GM19438 (cell line): Measurements from ENCODE around the gene TCF7L1.
A peak's percentile ranks its signal among the peaks of the same experiment; 100 is the strongest.

Experiments used
- ATAC-seq: cut with Tn5 transposase; IDR thresholded peaks from one replicate; pipeline ENCODE4 v1.9.1; 2021; ENCODE audit warnings: low read depth; ENCODE audit not compliant: unreplicated experiment

TCF7L1 gene

GRCh38 chr2:85247610-85248009 lies 114.4 kb downstream of the TCF7L1 start:
- ATAC-seq: no peak

- ATAC-seq: no peak
These were observed 115.7 kb downstream of the TCF7L1 start for GRCh38 chr2:85248773-85249509.

- ATAC-seq: no peak
These were observed 116.9 kb downstream of the TCF7L1 start for GRCh38 chr2:85250045-85250444.

GRCh38 chr2:85251070-85251616 lies 118.0 kb downstream of the TCF7L1 start:
- ATAC-seq: no peak

GRCh38 chr2:85253890-85254289 lies 120.7 kb downstream of the TCF7L1 start:
- no peak for ATAC-seq

GRCh38 chr2:85254540-85255300 lies 121.5 kb downstream of the TCF7L1 start:
- no peak for ATAC-seq

GRCh38 chr2:85255456-85255812 lies 122.2 kb downstream of the TCF7L1 start:
- ATAC-seq: no peak

- ATAC-seq: no peak
These were observed 122.8 kb downstream of the TCF7L1 start for GRCh38 chr2:85255813-85256594.

GRCh38 chr2:85257359-85257969 lies 124.3 kb downstream of the TCF7L1 start:
- no peak for ATAC-seq

- no peak for ATAC-seq
These were observed 124.9 kb downstream of the TCF7L1 start for GRCh38 chr2:85257970-85258605.

GRCh38 chr2:85259101-85259590 lies 126.0 kb downstream of the TCF7L1 start:
- ATAC-seq: no peak

GRCh38 chr2:85259879-85260278 lies 126.7 kb downstream of the TCF7L1 start:
- ATAC-seq: no peak

- ATAC-seq: no peak
These were observed 130.4 kb downstream of the TCF7L1 start for GRCh38 chr2:85263591-85263990.

- no peak for ATAC-seq
These were observed 131.3 kb downstream of the TCF7L1 start for GRCh38 chr2:85264471-85264870.

- no peak for ATAC-seq
These were observed 132.1 kb downstream of the TCF7L1 start for GRCh38 chr2:85265304-85265703.

- peak; percentile 72 for ATAC-seq
These were observed 133.2 kb downstream of the TCF7L1 start for GRCh38 chr2:85266146-85267041.

- ATAC-seq: no peak
These were observed 136.8 kb downstream of the TCF7L1 start for GRCh38 chr2:85269959-85270358.

GRCh38 chr2:85272357-85272756 lies 139.2 kb downstream of the TCF7L1 start:
- ATAC-seq: no peak
